Fibroblast of lung (primary cell): ENCODE results near the gene FSTL4.

Source experiments
- CTCF ChIP-seq, 2 donors: IDR thresholded peaks in 1 of 2; conservative IDR thresholded peaks in 1 of 2; 1 replicate in 1 of 2; 2 replicates in 1 of 2; pipeline ENCODE4 v1.5.1; 2011 to 2012; ENCODE audit warnings: low read length in 2 of 2, control low read depth in 1 of 2, inconsistent platforms in 1 of 2, low read depth in 1 of 2, mild to moderate bottlenecking in 1 of 2
- EZH2 ChIP-seq: IDR thresholded peaks from 2 replicates; pipeline ENCODE4 v1.5.1; 2012; ENCODE audit warnings: low read length, control low read depth, mild to moderate bottlenecking; ENCODE audit errors: missing control alignments

GRCh38 chr5:133401731-133402347 is 210.5 kb downstream of the FSTL4 start:
- no peak for TF ChIP-seq CTCF (conservative IDR thresholded peaks at IDR 0.05 in 1 of 2, IDR thresholded peaks at IDR 0.05 in 1 of 2; ENCODE audit: low read depth in 1 of 2, low read length in 2 of 2)
- no peak for TF ChIP-seq EZH2
